ENCODE results near the gene RIMBP3B.
"Not testable (repeated sequence)": the region's sequence is repeated elsewhere in the genome, so short reads cannot be mapped to it uniquely, and the experiment has no call there.

Gene RIMBP3B

GRCh38 chr22:21383701-21384467 lies at the start of gene RIMBP3B:
Gene RIMBP3B, plus strand, starts transcription at chr22:21383751. Its CDS starts 108 bp downstream, at chr22:21383859.
- DNase-seq: not testable (repeated sequence)

GRCh38 chr22:21357527-21357926 lies 26.0 kb upstream of the RIMBP3B start:
- DNase-seq: not testable (repeated sequence)

GRCh38 chr22:21360525-21360924 lies 23.0 kb upstream of the RIMBP3B start:
- DNase-seq: not testable (repeated sequence)

GRCh38 chr22:21362473-21362872 lies 21.1 kb upstream of the RIMBP3B start:
- not testable (repeated sequence) for DNase-seq

- not testable (repeated sequence) for DNase-seq
Observed at GRCh38 chr22:21363061-21363460, 20.5 kb upstream of the RIMBP3B start.

GRCh38 chr22:21363803-21364202 lies 19.7 kb upstream of the RIMBP3B start:
- DNase-seq: not testable (repeated sequence)

GRCh38 chr22:21364362-21364761 lies 19.2 kb upstream of the RIMBP3B start:
- DNase-seq: not testable (repeated sequence)

GRCh38 chr22:21365337-21365736 lies 18.2 kb upstream of the RIMBP3B start:
- not testable (repeated sequence) for DNase-seq

- not testable (repeated sequence) for DNase-seq
Observed at GRCh38 chr22:21368603-21369310, 14.8 kb upstream of the RIMBP3B start.

GRCh38 chr22:21375880-21376279 lies 7.7 kb upstream of the RIMBP3B start:
- DNase-seq: not testable (repeated sequence)

GRCh38 chr22:21384468-21385357 lies 1.2 kb downstream of the RIMBP3B start:
- DNase-seq: not testable (repeated sequence)

- not testable (repeated sequence) for DNase-seq
Observed at GRCh38 chr22:21389480-21389879, 5.9 kb downstream of the RIMBP3B start.

- DNase-seq: not testable (repeated sequence)
Observed at GRCh38 chr22:21390013-21390412, 6.5 kb downstream of the RIMBP3B start.

GRCh38 chr22:21394613-21395012 lies 11.1 kb downstream of the RIMBP3B start:
- DNase-seq: not testable (repeated sequence)

- not testable (repeated sequence) for DNase-seq
Observed at GRCh38 chr22:21401197-21401969, 17.8 kb downstream of the RIMBP3B start.

GRCh38 chr22:21402763-21403314 lies 19.3 kb downstream of the RIMBP3B start:
- DNase-seq: not testable (repeated sequence)

- not testable (repeated sequence) for DNase-seq
Observed at GRCh38 chr22:21407139-21407538, 23.6 kb downstream of the RIMBP3B start.

- not testable (repeated sequence) for DNase-seq
Observed at GRCh38 chr22:21407792-21408191, 24.2 kb downstream of the RIMBP3B start.

- DNase-seq: not testable (repeated sequence)
Observed at GRCh38 chr22:21416375-21416774, 32.8 kb downstream of the RIMBP3B start.

GRCh38 chr22:21417227-21417746 lies 33.7 kb downstream of the RIMBP3B start, which contains the start of gene HIC2:
Gene HIC2, plus strand, starts transcription at chr22:21417371. Its CDS starts 25,461 bp downstream, at chr22:21442832.
- DNase-seq: not testable (repeated sequence)

- DNase-seq: not testable (repeated sequence)
Observed at GRCh38 chr22:21417853-21418252, 34.3 kb downstream of the RIMBP3B start.

Measured in CD4-positive, alpha-beta T cell treated with Interleukin-15 for 1 hour (primary cell).